CD4-positive, alpha-beta T cell treated with Interferon alpha-2 for 1 hour (primary cell): ENCODE results near the gene REPIN1.

Experiments
- DNase-seq, 2 donors: peaks; one replicate each; pipeline ENCODE4 v3.0.0-alpha.2; 2020 to 2022

The REPIN1 gene

GRCh38 chr7:150337659-150338081 lies 31.0 kb upstream of the REPIN1 start:
- no peak for DNase-seq

GRCh38 chr7:150338166-150338829 lies 30.3 kb upstream of the REPIN1 start:
- no peak for DNase-seq

GRCh38 chr7:150339409-150339809 lies 29.2 kb upstream of the REPIN1 start:
- DNase-seq: no peak

GRCh38 chr7:150340024-150340749 lies 28.4 kb upstream of the REPIN1 start:
- DNase-seq: no peak

GRCh38 chr7:150340875-150341262 lies 27.8 kb upstream of the REPIN1 start:
- no peak for DNase-seq

- no peak for DNase-seq
These were observed 27.1 kb upstream of the REPIN1 start, which contains the start of gene RARRES2 for GRCh38 chr7:150341263-150342120. RARRES2 (minus strand) TSS chr7:150341629; CDS start chr7:150340609, 1,020 bp downstream.

- DNase-seq: no peak
These were observed 26.6 kb upstream of the REPIN1 start for GRCh38 chr7:150342121-150342408.

GRCh38 chr7:150343225-150343624 lies 25.4 kb upstream of the REPIN1 start:
- DNase-seq: no peak

GRCh38 chr7:150344299-150344698 lies 24.3 kb upstream of the REPIN1 start:
- no peak for DNase-seq

GRCh38 chr7:150345012-150345411 lies 23.6 kb upstream of the REPIN1 start:
- DNase-seq: no peak

- DNase-seq: no peak
These were observed 21.7 kb upstream of the REPIN1 start for GRCh38 chr7:150346922-150347321.

GRCh38 chr7:150351587-150352194 lies 16.9 kb upstream of the REPIN1 start:
- DNase-seq: no peak

GRCh38 chr7:150355666-150356059 lies 13.0 kb upstream of the REPIN1 start:
- no peak for DNase-seq

GRCh38 chr7:150356265-150356897 lies 12.2 kb upstream of the REPIN1 start:
- peak; percentile 19 to 64 for DNase-seq

GRCh38 chr7:150357270-150357669 lies 11.4 kb upstream of the REPIN1 start:
- peak; percentile 54 to 79 for DNase-seq

GRCh38 chr7:150357771-150358427 lies 10.7 kb upstream of the REPIN1 start:
- DNase-seq: no peak

GRCh38 chr7:150358433-150358832 lies 10.2 kb upstream of the REPIN1 start:
- DNase-seq: no peak

GRCh38 chr7:150358988-150359621 lies 9.5 kb upstream of the REPIN1 start:
- DNase-seq: peak in 1 of 2 donors; percentile 48

- DNase-seq: no peak
These were observed 8.8 kb upstream of the REPIN1 start for GRCh38 chr7:150359622-150360362.

GRCh38 chr7:150360363-150361058 lies 8.1 kb upstream of the REPIN1 start:
- no peak for DNase-seq
